K562 (cell line): Measurements from ENCODE around the gene SMIM34. TPM values are rescaled to one million over a fixed set of nuclear protein-coding genes. Genes with fewer than 3 reads are reported as not detected.

ENCODE experiments used
- CEBPG ChIP-seq, 3 experiments: fragments of 200-800 bp in 1 of 3; sonication (Bioruptor generic) in 1 of 3; sonication (generic) in 1 of 3; formaldehyde crosslinking in 1 of 3; IDR thresholded peaks in 2 of 3; conservative IDR thresholded peaks in 1 of 3; 2 replicates each; pipeline versions ENCODE4 v1.6.1 to v1.8.0; 2016 to 2022; ENCODE audit warnings: missing compliant biosample characterization in 2 of 3, missing genetic modification characterization in 2 of 3, mild to moderate bottlenecking in 1 of 3, missing genetic modification reagents in 1 of 3
- CXXC5 ChIP-seq: fragments of 250-450 bp; sonication (Bioruptor Pico); IDR thresholded peaks from 2 replicates; pipeline ENCODE4 v1.8.0; 2022; ENCODE audit warnings: inconsistent platforms, mild to moderate bottlenecking, moderate library complexity
- ETV1 ChIP-seq: fragments of 450-650 bp; conservative IDR thresholded peaks from 2 replicates; pipeline ENCODE4 v1.6.1; 2016; ENCODE audit warnings: missing genetic modification characterization, control low read depth, low read depth, missing compliant biosample characterization
- NCOA1 ChIP-seq: fragments of 450-650 bp; IDR thresholded peaks from 2 replicates; pipeline ENCODE4 v1.6.1; 2016; ENCODE audit warnings: low read depth
- NCOA2 ChIP-seq, 2 experiments: fragments of 450-650 bp; IDR thresholded peaks; 2 replicates each; pipeline ENCODE4 v1.6.1; 2018; ENCODE audit warnings: mild to moderate bottlenecking in 2 of 2, moderate library complexity in 1 of 2; ENCODE audit not compliant: partially characterized antibody in 2 of 2
- NR3C1 ChIP-seq: sonication (generic); formaldehyde crosslinking; IDR thresholded peaks from 2 replicates; pipeline ENCODE4 v1.8.1; 2022; ENCODE audit warnings: missing genetic modification reagents
- TAF1 ChIP-seq: IDR thresholded peaks from 2 replicates; pipeline ENCODE4 v1.6.1; 2011; ENCODE audit warnings: mild to moderate bottlenecking, low read length, moderate library complexity; ENCODE audit not compliant: insufficient read depth, control insufficient read depth, severe bottlenecking; ENCODE audit errors: extremely low read depth
- ZNF444 ChIP-seq: fragments of 250-450 bp; sonication (Bioruptor Pico); IDR thresholded peaks from 2 replicates; pipeline ENCODE4 v1.4.0; 2020; ENCODE audit warnings: mild to moderate bottlenecking, moderate library complexity
- ZNF780A ChIP-seq: fragments of 250-450 bp; sonication (Bioruptor Pico); IDR thresholded peaks from 2 replicates; pipeline ENCODE4 v1.5.0; 2021; ENCODE audit warnings: mild to moderate bottlenecking
- polyA plus RNA-seq, 8 experiments: library from polyadenylated mRNA; depleted of rRNA in 4 of 8; stranded (reverse) in 5 of 8; unstranded in 3 of 8; fragments of >200 nt; fragmentation: Nextera tagmentation in 2 of 8; fragmentation: Illumina TruSeq in 1 of 8; extraction: Ambion mirVana in 2 of 8; extraction: Trizol in 1 of 8; gene quantifications; 2 replicates each; pipeline versions ENCODE4 v1.2.1 to v1.2.3, GENCODE V29; 2011 to 2014; ENCODE audit warnings: inconsistent platforms in 1 of 8, missing spikeins in 1 of 8
- total RNA-seq, 7 experiments: library from RNA; depleted of rRNA in 6 of 7; stranded (reverse); fragments of >200 nt in 6 of 7; fragmentation: Illumina TruSeq in 2 of 7; extraction: Trizol in 2 of 7; gene quantifications; 2 replicates each; pipeline versions ENCODE4 v1.2.1 to v1.2.3, GENCODE V29; 2011 to 2021; ENCODE audit warnings: low replicate concordance in 1 of 7
- TF ChIP-seq, protein P1 (sequence below), 2 experiments: fragments of 450-650 bp; IDR thresholded peaks; 2 replicates each; pipeline ENCODE4 v1.6.1; 2018; ENCODE audit warnings: mild to moderate bottlenecking in 2 of 2, low read depth in 1 of 2; ENCODE audit not compliant: partially characterized antibody in 2 of 2
- TF ChIP-seq, protein P2 (sequence below), 2 experiments: fragments of 450-650 bp in 1 of 2; sonication (generic) in 1 of 2; formaldehyde crosslinking in 1 of 2; IDR thresholded peaks in 1 of 2; conservative IDR thresholded peaks in 1 of 2; 2 replicates each; pipeline versions ENCODE4 v1.6.1 to v1.8.1; 2016 to 2023; ENCODE audit warnings: mild to moderate bottlenecking in 2 of 2, moderate library complexity in 2 of 2, inconsistent platforms in 1 of 2, missing genetic modification reagents in 1 of 2
- TF ChIP-seq, protein P3 (sequence below): fragments of 250-450 bp; sonication (Bioruptor Pico); IDR thresholded peaks from 2 replicates; pipeline ENCODE4 v1.5.0; 2022; ENCODE audit warnings: mild to moderate bottlenecking

The SMIM34 gene
- total and polyA plus RNA-seq, 9 of the 15 experiments (the other 6 are each of a cell fraction or from before 2014, with no cell fraction given): not detected

DNA sequence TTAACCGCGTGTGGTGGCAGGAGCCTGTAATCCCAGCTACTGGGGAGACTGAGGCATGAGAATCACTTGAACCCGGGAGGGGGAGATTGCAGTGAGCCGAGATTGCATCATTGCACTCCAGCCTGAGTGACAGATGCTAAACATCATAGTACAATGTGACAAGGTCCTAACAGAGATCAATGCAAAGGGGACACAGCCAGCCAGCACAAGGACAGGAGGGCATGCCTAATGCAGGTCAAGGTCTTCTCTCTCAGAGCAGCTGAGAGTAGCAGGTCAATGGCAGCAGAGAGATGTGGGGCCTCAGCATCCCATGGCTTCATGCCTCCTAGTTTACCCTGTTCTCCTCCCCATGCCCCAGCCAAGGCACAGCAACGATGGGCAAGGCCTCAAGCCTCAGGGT, 51.4 kb downstream of the SMIM34 start (continued):
- TF ChIP-seq, protein P1, sequence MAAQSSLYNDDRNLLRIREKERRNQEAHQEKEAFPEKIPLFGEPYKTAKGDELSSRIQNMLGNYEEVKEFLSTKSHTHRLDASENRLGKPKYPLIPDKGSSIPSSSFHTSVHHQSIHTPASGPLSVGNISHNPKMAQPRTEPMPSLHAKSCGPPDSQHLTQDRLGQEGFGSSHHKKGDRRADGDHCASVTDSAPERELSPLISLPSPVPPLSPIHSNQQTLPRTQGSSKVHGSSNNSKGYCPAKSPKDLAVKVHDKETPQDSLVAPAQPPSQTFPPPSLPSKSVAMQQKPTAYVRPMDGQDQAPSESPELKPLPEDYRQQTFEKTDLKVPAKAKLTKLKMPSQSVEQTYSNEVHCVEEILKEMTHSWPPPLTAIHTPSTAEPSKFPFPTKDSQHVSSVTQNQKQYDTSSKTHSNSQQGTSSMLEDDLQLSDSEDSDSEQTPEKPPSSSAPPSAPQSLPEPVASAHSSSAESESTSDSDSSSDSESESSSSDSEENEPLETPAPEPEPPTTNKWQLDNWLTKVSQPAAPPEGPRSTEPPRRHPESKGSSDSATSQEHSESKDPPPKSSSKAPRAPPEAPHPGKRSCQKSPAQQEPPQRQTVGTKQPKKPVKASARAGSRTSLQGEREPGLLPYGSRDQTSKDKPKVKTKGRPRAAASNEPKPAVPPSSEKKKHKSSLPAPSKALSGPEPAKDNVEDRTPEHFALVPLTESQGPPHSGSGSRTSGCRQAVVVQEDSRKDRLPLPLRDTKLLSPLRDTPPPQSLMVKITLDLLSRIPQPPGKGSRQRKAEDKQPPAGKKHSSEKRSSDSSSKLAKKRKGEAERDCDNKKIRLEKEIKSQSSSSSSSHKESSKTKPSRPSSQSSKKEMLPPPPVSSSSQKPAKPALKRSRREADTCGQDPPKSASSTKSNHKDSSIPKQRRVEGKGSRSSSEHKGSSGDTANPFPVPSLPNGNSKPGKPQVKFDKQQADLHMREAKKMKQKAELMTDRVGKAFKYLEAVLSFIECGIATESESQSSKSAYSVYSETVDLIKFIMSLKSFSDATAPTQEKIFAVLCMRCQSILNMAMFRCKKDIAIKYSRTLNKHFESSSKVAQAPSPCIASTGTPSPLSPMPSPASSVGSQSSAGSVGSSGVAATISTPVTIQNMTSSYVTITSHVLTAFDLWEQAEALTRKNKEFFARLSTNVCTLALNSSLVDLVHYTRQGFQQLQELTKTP (IDR thresholded peaks at IDR 0.05; ENCODE audit: low read depth in 1 of 2, partially characterized antibody in 2 of 2): no peak
- TF ChIP-seq ZNF780A (CRISPR knock-in tag): no peak
- TF ChIP-seq, protein P2, sequence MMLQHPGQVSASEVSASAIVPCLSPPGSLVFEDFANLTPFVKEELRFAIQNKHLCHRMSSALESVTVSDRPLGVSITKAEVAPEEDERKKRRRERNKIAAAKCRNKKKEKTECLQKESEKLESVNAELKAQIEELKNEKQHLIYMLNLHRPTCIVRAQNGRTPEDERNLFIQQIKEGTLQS (IDR thresholded peaks at IDR 0.05): peak; percentile 46
- TF ChIP-seq, protein P2 (CRISPR knock-in tag; conservative IDR thresholded peaks at IDR 0.05): no peak
- no peak for TF ChIP-seq CXXC5 (CRISPR knock-in tag)
- TF ChIP-seq ZNF444 (CRISPR knock-in tag): no peak
- TF ChIP-seq NCOA2 (IDR thresholded peaks at IDR 0.05; ENCODE audit: partially characterized antibody in 2 of 2): no peak
- TF ChIP-seq, protein P3, sequence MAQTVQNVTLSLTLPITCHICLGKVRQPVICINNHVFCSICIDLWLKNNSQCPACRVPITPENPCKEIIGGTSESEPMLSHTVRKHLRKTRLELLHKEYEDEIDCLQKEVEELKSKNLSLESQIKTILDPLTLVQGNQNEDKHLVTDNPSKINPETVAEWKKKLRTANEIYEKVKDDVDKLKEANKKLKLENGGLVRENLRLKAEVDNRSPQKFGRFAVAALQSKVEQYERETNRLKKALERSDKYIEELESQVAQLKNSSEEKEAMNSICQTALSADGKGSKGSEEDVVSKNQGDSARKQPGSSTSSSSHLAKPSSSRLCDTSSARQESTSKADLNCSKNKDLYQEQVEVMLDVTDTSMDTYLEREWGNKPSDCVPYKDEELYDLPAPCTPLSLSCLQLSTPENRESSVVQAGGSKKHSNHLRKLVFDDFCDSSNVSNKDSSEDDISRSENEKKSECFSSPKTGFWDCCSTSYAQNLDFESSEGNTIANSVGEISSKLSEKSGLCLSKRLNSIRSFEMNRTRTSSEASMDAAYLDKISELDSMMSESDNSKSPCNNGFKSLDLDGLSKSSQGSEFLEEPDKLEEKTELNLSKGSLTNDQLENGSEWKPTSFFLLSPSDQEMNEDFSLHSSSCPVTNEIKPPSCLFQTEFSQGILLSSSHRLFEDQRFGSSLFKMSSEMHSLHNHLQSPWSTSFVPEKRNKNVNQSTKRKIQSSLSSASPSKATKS (CRISPR knock-in tag): no peak
- no peak for TF ChIP-seq NR3C1 (CRISPR knock-in tag)
- no peak for TF ChIP-seq NCOA1
- TF ChIP-seq CEBPG (CRISPR knock-in tag; IDR thresholded peaks at IDR 0.05): peak; percentile 68; the same call in 1 of the 2 replicates
- no peak for TF ChIP-seq CEBPG (tag; conservative IDR thresholded peaks at IDR 0.05 in 1 of 2, IDR thresholded peaks at IDR 0.05 in 1 of 2)
- TF ChIP-seq TAF1: no peak
- no peak for TF ChIP-seq ETV1
